A549 treated with DMSO at 1 μM for 4 hours (cell line): ENCODE results near the gene ST6GAL2. TPM values are rescaled to one million over a fixed set of nuclear protein-coding genes. Genes with fewer than 3 reads are reported as not detected.

ENCODE experiments used
- total RNA-seq: library from RNA; stranded (reverse); fragments of 200-300 nt; extraction: Qiagen RNA extraction; gene quantifications from 5 replicates; pipeline ENCODE4 v1.2.3, GENCODE V29; 2022; ENCODE audit warnings: low read depth

Gene ST6GAL2, protein sequence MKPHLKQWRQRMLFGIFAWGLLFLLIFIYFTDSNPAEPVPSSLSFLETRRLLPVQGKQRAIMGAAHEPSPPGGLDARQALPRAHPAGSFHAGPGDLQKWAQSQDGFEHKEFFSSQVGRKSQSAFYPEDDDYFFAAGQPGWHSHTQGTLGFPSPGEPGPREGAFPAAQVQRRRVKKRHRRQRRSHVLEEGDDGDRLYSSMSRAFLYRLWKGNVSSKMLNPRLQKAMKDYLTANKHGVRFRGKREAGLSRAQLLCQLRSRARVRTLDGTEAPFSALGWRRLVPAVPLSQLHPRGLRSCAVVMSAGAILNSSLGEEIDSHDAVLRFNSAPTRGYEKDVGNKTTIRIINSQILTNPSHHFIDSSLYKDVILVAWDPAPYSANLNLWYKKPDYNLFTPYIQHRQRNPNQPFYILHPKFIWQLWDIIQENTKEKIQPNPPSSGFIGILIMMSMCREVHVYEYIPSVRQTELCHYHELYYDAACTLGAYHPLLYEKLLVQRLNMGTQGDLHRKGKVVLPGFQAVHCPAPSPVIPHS
- total RNA-seq, result 16.7 to 28.3 TPM (median 24.1 TPM) in 5 replicates

GRCh38 chr2:106885971-106886915, at the start of gene ST6GAL2:
TSS of gene ST6GAL2 (minus strand) at chr2:106886167. CDS start at chr2:106843977, 42,190 bp downstream.

